HG03520 (cell line): ENCODE results near the gene MRPL28.

ENCODE experiments used
- ATAC-seq: cut with Tn5 transposase; IDR thresholded peaks from one replicate; pipeline ENCODE4 v1.9.1; 2021; ENCODE audit warnings: mild to moderate bottlenecking, moderate library complexity; ENCODE audit not compliant: unreplicated experiment

The MRPL28 gene

DNA sequence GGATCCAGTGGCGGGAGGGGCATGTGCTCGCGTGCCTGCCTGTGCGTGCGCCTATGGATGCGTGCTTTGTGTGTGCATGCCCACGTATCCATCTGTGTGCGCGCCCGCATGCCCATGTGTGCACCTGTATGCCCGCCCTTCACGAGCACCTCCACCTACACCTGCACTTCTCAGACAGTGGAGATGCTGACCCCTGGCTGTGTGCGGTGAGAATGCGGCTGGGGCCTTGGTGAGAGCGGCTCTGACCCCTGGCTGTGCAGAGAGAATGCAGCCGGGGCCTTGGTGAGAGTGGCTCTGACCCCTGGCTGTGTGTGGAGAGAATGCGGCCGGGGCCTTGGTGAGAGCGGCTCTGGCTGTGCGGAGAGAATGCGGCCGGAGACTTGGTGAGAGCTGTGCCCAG, 51.7 kb downstream of the MRPL28 start:
- ATAC-seq = no peak

DNA sequence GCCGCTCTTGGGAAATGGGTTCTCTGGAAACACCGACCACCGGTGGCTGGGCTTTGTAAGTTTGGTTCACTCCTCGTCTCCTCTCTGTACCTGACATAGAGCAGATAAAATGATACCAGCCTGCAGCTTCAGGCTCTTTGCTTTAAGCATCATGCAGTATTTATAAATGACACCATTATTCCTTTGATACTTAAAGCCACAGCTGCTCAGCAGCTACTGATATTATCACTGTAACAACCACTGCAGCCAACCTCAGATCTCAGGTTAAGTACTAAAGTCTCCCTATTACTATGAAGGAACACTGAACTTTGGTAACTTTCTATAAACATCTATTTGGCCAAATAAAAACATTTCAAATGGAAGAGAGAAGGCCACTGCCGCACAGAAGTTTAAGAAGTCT, 52.8 kb downstream of the MRPL28 start:
- no peak for ATAC-seq
